CD4-positive, alpha-beta T cell treated with Interleukin-15 for 4 hours (primary cell): ENCODE results near the gene GXYLT1.
"Not testable (repeated sequence)": the region's sequence is repeated elsewhere in the genome, so short reads cannot be mapped to it uniquely, and the experiment has no call there.

Source experiments
- DNase-seq: peaks from one replicate; pipeline ENCODE4 v3.0.0-alpha.2; 2020; ENCODE audit warnings: low spot score

Gene GXYLT1

GRCh38 chr12:42144158-42144407 is 591 bp downstream of the GXYLT1 start:
- no peak for DNase-seq

- peak; percentile 12 for DNase-seq
Observed at GRCh38 chr12:42143452-42144157, 1.1 kb downstream of the GXYLT1 start.

- DNase-seq: no peak
Observed at GRCh38 chr12:42141981-42142606, 2.6 kb downstream of the GXYLT1 start.

GRCh38 chr12:42140901-42141300 is 3.8 kb downstream of the GXYLT1 start:
- no peak for DNase-seq

GRCh38 chr12:42135259-42135814 is 9.3 kb downstream of the GXYLT1 start:
- no peak for DNase-seq

GRCh38 chr12:42130672-42131402 is 13.8 kb downstream of the GXYLT1 start:
- no peak for DNase-seq

GRCh38 chr12:42129595-42130204 is 15.0 kb downstream of the GXYLT1 start:
- DNase-seq: peak; percentile 41

- no peak for DNase-seq
Observed at GRCh38 chr12:42128888-42129287, 15.8 kb downstream of the GXYLT1 start.

GRCh38 chr12:42128327-42128726 is 16.3 kb downstream of the GXYLT1 start:
- DNase-seq: no peak

GRCh38 chr12:42126963-42127362 is 17.7 kb downstream of the GXYLT1 start:
- no peak for DNase-seq

GRCh38 chr12:42125388-42125767 is 19.3 kb downstream of the GXYLT1 start:
- DNase-seq: no peak

GRCh38 chr12:42124764-42125387 is 19.8 kb downstream of the GXYLT1 start:
- DNase-seq: no peak

- no peak for DNase-seq
Observed at GRCh38 chr12:42119085-42119633, 25.5 kb downstream of the GXYLT1 start.

- DNase-seq: no peak
Observed at GRCh38 chr12:42118136-42118879, 26.4 kb downstream of the GXYLT1 start.

GRCh38 chr12:42109031-42109430 is 35.6 kb downstream of the GXYLT1 start:
- no peak for DNase-seq

- DNase-seq: not testable (repeated sequence)
Observed at GRCh38 chr12:42106791-42107190, 37.9 kb downstream of the GXYLT1 start.

- no peak for DNase-seq
Observed at GRCh38 chr12:42104784-42105183, 39.9 kb downstream of the GXYLT1 start.

GRCh38 chr12:42104087-42104486 is 40.6 kb downstream of the GXYLT1 start:
- DNase-seq: no peak

GRCh38 chr12:42103155-42103554 is 41.5 kb downstream of the GXYLT1 start:
- no peak for DNase-seq

GRCh38 chr12:42102720-42103119 is 42.0 kb downstream of the GXYLT1 start:
- DNase-seq: no peak

GRCh38 chr12:42099433-42099832 is 45.2 kb downstream of the GXYLT1 start:
- no peak for DNase-seq
